Measurements from ENCODE around the gene KREMEN2. TPM values are rescaled to one million over a fixed set of nuclear protein-coding genes. Genes with fewer than 3 reads are reported as not detected.

KREMEN2 gene
- total RNA-seq: not detected in 2 replicates
- polyA plus RNA-seq: not detected in 2 replicates
- polyA plus RNA-seq (2011; cell fraction: cytosol; rRNA removed): not detected in 2 replicates
- not detected in 2 replicates for polyA plus RNA-seq (2011; cell fraction: nucleus; rRNA removed)
- 0.08 TPM in 1 of 2 replicates, not detected in the other for polyA plus RNA-seq (2012)
- polyA minus RNA-seq: not detected in 2 replicates
- 2.3 TPM for polyA minus RNA-seq (2011; cell fraction: cytosol; rRNA and poly(A)+ RNA removed)
- not detected in 2 replicates for polyA minus RNA-seq (2011; cell fraction: nucleus; rRNA and poly(A)+ RNA removed)
- not detected for Bru-seq, nascent RNA
- not detected for BruChase-seq, experiment 1, labeled RNA remaining after a 6-hour chase
- BruChase-seq, experiment 2, labeled RNA remaining after a 2-hour chase: not detected
- long read RNA-seq: 0 reads

- no peaks in the 10 kb centered on the region for H4K20me1 ChIP-seq (replicated peaks; ENCODE audit: control insufficient read depth, extremely low read depth, insufficient read depth, low read length)
- H3K9me1 ChIP-seq (replicated peaks; ENCODE audit: control insufficient read depth, extremely low read depth, insufficient read depth, low read length): no peaks in the 10 kb centered on the region
- dilution Hi-C loops (cut with MboI; ENCODE audit: extremely low pct_ligation_motif_present, low sequenced_read_pairs): no loop called here
- peaks cover 10% of the 10 kb centered on the region for H3K4me1 ChIP-seq (ENCODE audit: control insufficient read depth, extremely low read depth, insufficient read depth, low read length)
- no TSS peak for BruUV-seq (replicated peaks)
- FAIRE-seq (no peak), DNase-seq (ENCODE audit: low read depth, low spot score) (no peak)
- peaks cover 29 to 55% of the 10 kb centered on the region in 2 experiments for H3K27me3 ChIP-seq (ENCODE audit: control insufficient read depth in 2 of 2, insufficient read depth in 2 of 2, low read length in 2 of 2)
- H2AFZ ChIP-seq (ENCODE audit: low read depth, low read length): no peak within 1 kb of the TSS
- no peak within 1 kb of the TSS for H3K4me2 ChIP-seq (ENCODE audit: insufficient read depth, low read length)
- POLR2A ChIA-PET: no interaction called here
- intact Hi-C loops (cut with micrococcal nuclease): no loop called here
- no peak within 1 kb of the TSS for H3K4me3 ChIP-seq (replicated peaks in 1 of 3; ENCODE audit: insufficient read depth in 1 of 3, low read depth in 1 of 3, low read length in 3 of 3)
- CTCF ChIA-PET: no interaction called here
- no peak within 1 kb of the TSS for H3K27ac ChIP-seq (ENCODE audit: insufficient read depth, low read depth, low read length)
- no peaks in the 10 kb centered on the region for H3K36me3 ChIP-seq (ENCODE audit: control insufficient read depth in 2 of 2, extremely low read depth in 1 of 2, insufficient read depth in 2 of 2, low read length in 2 of 2)
- H3K9me3 ChIP-seq (replicated peaks; ENCODE audit: control insufficient read depth, insufficient read depth, low read length): no peaks in the 10 kb centered on the region
- H3K9ac ChIP-seq (replicated peaks; ENCODE audit: extremely low read depth, insufficient read depth, low read length): no peak within 1 kb of the TSS
- no peak for TF ChIP-seq MAX (IDR thresholded peaks at IDR 0.05; ENCODE audit: insufficient read depth, insufficient read length)
- TF ChIP-seq EZH2 (IDR thresholded peaks at IDR 0.05; ENCODE audit: borderline replicate concordance, low read depth, low read length, severe bottlenecking): peak; percentile 97
- no peaks in the 10 kb centered on the region for H3K79me2 ChIP-seq (ENCODE audit: control insufficient read depth, insufficient read depth, low read length)
These were observed at the start of gene KREMEN2 for GRCh38 chr16:2963723-2964474. KREMEN2 (plus strand) TSS chr16:2964275; CDS start chr16:2964521, 246 bp downstream.

GRCh38 chr16:2915196-2915929 is 48.7 kb upstream of the KREMEN2 start:
- H3K4me3 ChIP-seq (replicated peaks in 1 of 3; ENCODE audit: insufficient read depth in 1 of 3, low read depth in 1 of 3, low read length in 3 of 3): no peak overlapping the region
- H3K27ac ChIP-seq (ENCODE audit: insufficient read depth, low read depth, low read length): peak overlapping the region; percentile 27
- no peaks in the 10 kb centered on the region for H4K20me1 ChIP-seq (replicated peaks; ENCODE audit: control insufficient read depth, extremely low read depth, insufficient read depth, low read length)
- H3K9ac ChIP-seq (replicated peaks; ENCODE audit: extremely low read depth, insufficient read depth, low read length): no peak overlapping the region
- no TSS peak for BruUV-seq (replicated peaks)
- TF ChIP-seq FOS (IDR thresholded peaks at IDR 0.05; ENCODE audit: borderline replicate concordance, insufficient read depth, low read length) (no peak), GATA2 (IDR thresholded peaks at IDR 0.05; ENCODE audit: insufficient read depth, insufficient read length, low read depth, low read length) (no peak), MYC (IDR thresholded peaks at IDR 0.05; ENCODE audit: low read depth, low read length) (no peak)
- dilution Hi-C loops (cut with MboI; ENCODE audit: extremely low pct_ligation_motif_present, low sequenced_read_pairs) (no loop called here), intact Hi-C loops (cut with micrococcal nuclease) (loop anchor here (5.0 kb wide), 1 partner anchor 138 kb away; the partner anchor contains the start of gene ELOB)
- ChIA-PET POLR2A (interaction anchor here (1.2 kb wide), 1 partner anchor 10 kb away, joined by 3 read pairs; no protein-coding TSS in a partner anchor), CTCF (interaction anchor here (0.9 to 7.7 kb wide), 7 partner anchors 9 to 76 kb away, joined by 3 to 50 read pairs (median 9); partner anchors contain the start of gene FLYWCH2)
- peaks cover 10% of the 10 kb centered on the region for H3K79me2 ChIP-seq (ENCODE audit: control insufficient read depth, insufficient read depth, low read length)
- no peaks in the 10 kb centered on the region for H3K27me3 ChIP-seq (ENCODE audit: control insufficient read depth in 2 of 2, insufficient read depth in 2 of 2, low read length in 2 of 2)
- peaks cover 0 to 3% of the 10 kb centered on the region in 2 experiments for H3K36me3 ChIP-seq (ENCODE audit: control insufficient read depth in 2 of 2, extremely low read depth in 1 of 2, insufficient read depth in 2 of 2, low read length in 2 of 2)
- no peak for FAIRE-seq
- DNase-seq (ENCODE audit: low read depth, low spot score): no peak
- peaks cover 26% of the 10 kb centered on the region for H3K4me1 ChIP-seq (ENCODE audit: control insufficient read depth, extremely low read depth, insufficient read depth, low read length)
- H3K9me1 ChIP-seq (replicated peaks; ENCODE audit: control insufficient read depth, extremely low read depth, insufficient read depth, low read length): no peaks in the 10 kb centered on the region
- H3K4me2 ChIP-seq (ENCODE audit: insufficient read depth, low read length): peak overlapping the region; percentile 10
- no peak overlapping the region for H2AFZ ChIP-seq (ENCODE audit: low read depth, low read length)
- no peaks in the 10 kb centered on the region for H3K9me3 ChIP-seq (replicated peaks; ENCODE audit: control insufficient read depth, insufficient read depth, low read length)

All from endothelial cell of umbilical vein (primary cell).